BJ (cell line): ENCODE results near the gene SLC17A3. TPM values are rescaled to one million over a fixed set of nuclear protein-coding genes. Genes with fewer than 3 reads are reported as not detected.

Source experiments
- CTCF ChIA-PET: fragments of 350-600 bp; formaldehyde crosslinking; extraction: SDS; loops from one replicate; lab custom pipeline; 2021; ENCODE audit warnings: antibody characterized with exemption, inconsistent platforms; lab: Yijun Ruan, JAX
- POLR2A ChIA-PET: fragments of 300-600 bp; sonication (Branson Sonifier 250); formaldehyde crosslinking; extraction: SDS; loops from one replicate; lab custom pipeline; 2021; ENCODE audit warnings: antibody characterized with exemption; lab: Charles Lee
- DNase-seq: peaks from one replicate; pipeline ENCODE4 v3.0.0-alpha.2; 2011; ENCODE audit warnings: low read depth
- H3K27me3 ChIP-seq: 2 replicates; pipeline ENCODE4 v1.6.0; 2011; ENCODE audit warnings: low read length; ENCODE audit not compliant: control insufficient read depth, insufficient read depth
- H3K36me3 ChIP-seq: 2 replicates; pipeline ENCODE4 v1.5.1; 2011; ENCODE audit warnings: low read length; ENCODE audit not compliant: control insufficient read depth, insufficient read depth
- H3K4me3 ChIP-seq: 2 replicates; pipeline ENCODE4 v1.5.1; 2011; ENCODE audit warnings: low read depth, mild to moderate bottlenecking, control low read depth, low read length
- polyA plus RNA-seq: library from polyadenylated mRNA; depleted of rRNA; stranded (reverse); fragments of >200 nt; gene quantifications from 2 replicates; pipeline ENCODE4 v1.2.3, GENCODE V29; 2011
- TF ChIP-seq, protein P1 (sequence below): IDR thresholded peaks from 2 replicates; pipeline ENCODE4 v1.5.1; 2011; ENCODE audit warnings: low read depth, mild to moderate bottlenecking, control low read depth, inconsistent platforms, low read length, moderate library complexity; ENCODE audit not compliant: insufficient read depth

Gene SLC17A3
- polyA plus RNA-seq, 1 experiment, result not detected

DNA sequence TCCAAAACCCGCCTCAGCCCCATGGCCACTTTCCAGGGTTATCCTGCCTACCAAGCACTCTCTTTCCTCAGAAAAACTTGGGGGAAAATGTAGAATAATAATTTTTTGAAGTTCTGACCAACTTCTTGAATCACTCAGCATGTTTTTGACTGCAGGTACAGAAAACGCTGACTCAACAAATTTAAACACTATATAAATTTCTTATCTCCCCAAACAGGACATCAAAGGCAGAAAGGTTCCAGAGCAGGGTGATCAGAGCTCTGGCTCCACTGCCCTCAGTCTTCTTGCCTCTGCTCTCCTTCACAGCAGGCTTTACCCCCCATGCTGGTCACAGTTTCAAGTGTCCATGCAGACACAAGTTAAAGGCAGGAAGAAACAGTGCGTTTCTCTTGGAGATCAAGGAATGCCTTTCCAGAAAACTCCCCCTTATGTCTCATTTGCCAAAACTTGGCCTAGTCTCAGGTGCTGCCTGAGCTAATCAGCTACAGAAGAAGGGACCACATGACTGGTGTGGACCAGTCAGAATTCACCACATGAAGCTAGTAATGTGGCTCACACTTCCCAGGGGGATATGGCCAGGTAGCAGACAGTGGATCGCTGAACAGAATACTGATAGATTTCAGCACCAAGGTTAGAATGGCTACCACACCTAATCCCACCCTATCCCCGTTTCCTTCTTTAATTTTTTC is 24.4 kb upstream of the SLC17A3 start:
- DNase-seq, result no peak
- TF ChIP-seq, protein P1, sequence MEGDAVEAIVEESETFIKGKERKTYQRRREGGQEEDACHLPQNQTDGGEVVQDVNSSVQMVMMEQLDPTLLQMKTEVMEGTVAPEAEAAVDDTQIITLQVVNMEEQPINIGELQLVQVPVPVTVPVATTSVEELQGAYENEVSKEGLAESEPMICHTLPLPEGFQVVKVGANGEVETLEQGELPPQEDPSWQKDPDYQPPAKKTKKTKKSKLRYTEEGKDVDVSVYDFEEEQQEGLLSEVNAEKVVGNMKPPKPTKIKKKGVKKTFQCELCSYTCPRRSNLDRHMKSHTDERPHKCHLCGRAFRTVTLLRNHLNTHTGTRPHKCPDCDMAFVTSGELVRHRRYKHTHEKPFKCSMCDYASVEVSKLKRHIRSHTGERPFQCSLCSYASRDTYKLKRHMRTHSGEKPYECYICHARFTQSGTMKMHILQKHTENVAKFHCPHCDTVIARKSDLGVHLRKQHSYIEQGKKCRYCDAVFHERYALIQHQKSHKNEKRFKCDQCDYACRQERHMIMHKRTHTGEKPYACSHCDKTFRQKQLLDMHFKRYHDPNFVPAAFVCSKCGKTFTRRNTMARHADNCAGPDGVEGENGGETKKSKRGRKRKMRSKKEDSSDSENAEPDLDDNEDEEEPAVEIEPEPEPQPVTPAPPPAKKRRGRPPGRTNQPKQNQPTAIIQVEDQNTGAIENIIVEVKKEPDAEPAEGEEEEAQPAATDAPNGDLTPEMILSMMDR, result no peak
- Histone ChIP-seq H3K4me3 (no peak overlapping the region), H3K27me3 (no peaks in the 10 kb centered on the region), H3K36me3 (no peaks in the 10 kb centered on the region)
- ChIA-PET CTCF (interaction anchor here (0.6 to 3.5 kb wide), 5 partner anchors 8 to 77 kb away, joined by 3 to 13 read pairs (median 4); no protein-coding TSS in a partner anchor), POLR2A (interaction anchor here (0.6 kb wide), 1 partner anchor 129 kb away, joined by 5 read pairs; a partner anchor contains a TSS)

DNA sequence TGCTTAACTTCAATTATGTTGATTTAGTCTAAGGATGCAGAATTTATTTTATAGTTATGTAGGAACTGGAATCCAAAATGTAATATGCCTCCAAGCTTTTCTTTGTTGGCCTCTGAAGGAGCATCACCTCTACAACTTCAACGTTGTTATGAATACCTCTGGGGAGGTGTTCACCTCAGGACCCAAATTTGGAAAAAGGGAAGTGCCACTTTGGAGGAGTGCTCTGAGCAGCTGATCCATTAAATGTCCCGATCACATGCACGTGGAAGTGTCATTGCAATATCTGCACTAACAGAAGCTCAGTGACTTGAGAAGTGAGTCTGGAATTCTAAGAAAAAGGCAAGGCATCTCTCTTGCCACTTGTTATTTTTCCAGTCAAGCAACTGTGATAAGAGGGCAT is 22.2 kb upstream of the SLC17A3 start:
- TF ChIP-seq, protein P1, result no peak

DNA sequence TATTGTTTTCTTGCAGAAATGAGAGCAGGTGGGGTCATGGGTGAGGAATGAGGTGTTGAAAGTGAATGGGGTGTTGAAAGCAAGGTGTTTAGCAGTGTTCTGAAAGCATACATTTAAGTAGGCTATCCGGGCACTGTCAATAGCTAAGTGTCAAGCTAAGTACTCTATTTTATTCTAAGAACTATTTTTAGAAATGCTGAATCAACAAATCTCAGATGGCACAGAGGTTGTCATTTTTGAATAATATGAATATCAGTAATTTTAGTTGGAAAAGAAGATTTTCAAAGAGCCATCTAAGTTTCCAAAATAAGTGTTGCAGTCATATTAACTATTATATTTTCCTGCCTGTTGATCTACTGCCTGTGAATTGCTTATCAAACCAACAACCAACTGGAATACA is 21.7 kb upstream of the SLC17A3 start:
- POLR2A ChIA-PET, result no interaction called here
- CTCF ChIA-PET, result interaction anchor here (0.6 to 1.2 kb wide), 3 partner anchors 14 to 1608 kb away, joined by 3 to 4 read pairs (median 3); no protein-coding TSS in a partner anchor

More for the DNA sequence above, 22.2 kb upstream of the SLC17A3 start:
- Histone ChIP-seq H3K36me3 (no peaks in the 10 kb centered on the region), H3K4me3 (no peak overlapping the region), H3K27me3 (no peaks in the 10 kb centered on the region; the same call in 1 of the 2 replicates)
- DNase-seq, result no peak
- CTCF ChIA-PET, result interaction anchor here (0.6 to 1.2 kb wide), 3 partner anchors 14 to 1608 kb away, joined by 3 to 4 read pairs (median 3); no protein-coding TSS in a partner anchor
- POLR2A ChIA-PET, result no interaction called here

DNA sequence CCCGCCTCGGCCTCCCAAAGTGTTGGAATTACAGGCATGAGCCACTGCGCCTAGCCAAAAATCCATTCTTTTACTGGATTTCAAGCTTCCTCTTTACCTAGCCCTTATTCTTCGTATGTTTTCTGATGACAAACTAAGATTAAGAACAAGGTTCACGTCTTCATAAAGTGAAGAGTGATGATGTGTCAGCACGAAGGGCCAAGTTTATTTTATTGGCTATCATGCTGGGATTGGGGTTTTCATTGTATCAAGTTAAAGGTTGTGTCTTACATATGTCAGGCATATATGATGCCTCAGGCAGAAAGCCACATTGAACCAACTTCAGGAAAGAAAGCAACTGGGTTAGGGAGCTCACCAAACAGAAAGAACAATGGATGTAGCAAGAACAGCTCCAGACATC is 19.7 kb upstream of the SLC17A3 start:
- no peaks in the 10 kb centered on the region for H3K36me3 ChIP-seq
- POLR2A ChIA-PET, result no interaction called here
- TF ChIP-seq, protein P1, result no peak
- no peaks in the 10 kb centered on the region; the same call in 1 of the 2 replicates for H3K27me3 ChIP-seq
- no peak for DNase-seq
- no peak overlapping the region for H3K4me3 ChIP-seq
- CTCF ChIA-PET, result interaction anchor here (1.0 to 5.4 kb wide), 2 partner anchors 99 to 106 kb away, joined by 3 to 31 read pairs; no protein-coding TSS in a partner anchor

More for the DNA sequence above, 21.7 kb upstream of the SLC17A3 start:
- TF ChIP-seq, protein P1, result no peak
- H3K36me3 ChIP-seq, result no peaks in the 10 kb centered on the region
- no peak for DNase-seq
- H3K27me3 ChIP-seq, result no peaks in the 10 kb centered on the region; the same call in 1 of the 2 replicates
- H3K4me3 ChIP-seq, result no peak overlapping the region

DNA sequence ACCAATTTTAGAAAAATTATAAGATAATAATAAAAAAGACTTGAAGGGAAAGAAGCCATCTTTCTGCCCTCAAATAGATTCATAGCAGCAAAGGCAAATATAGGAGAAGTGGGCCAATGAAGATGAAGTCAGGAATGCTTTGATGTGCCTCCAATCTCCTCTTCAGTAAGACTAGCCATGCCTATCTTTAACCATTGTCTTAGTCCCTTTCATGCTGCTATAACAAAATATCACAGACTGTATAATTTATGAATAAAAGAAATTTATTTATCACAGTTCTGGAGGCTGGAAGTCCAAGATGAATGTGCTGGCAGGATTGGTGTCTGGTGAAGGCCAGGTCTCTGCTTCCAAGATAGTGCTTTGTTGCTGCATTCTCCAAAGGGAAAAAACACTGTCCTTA is 18.8 kb upstream of the SLC17A3 start:
- Histone ChIP-seq H3K27me3 (no peaks in the 10 kb centered on the region; the same call in 1 of the 2 replicates), H3K4me3 (no peak overlapping the region), H3K36me3 (no peaks in the 10 kb centered on the region)
- TF ChIP-seq, protein P1, result no peak
- ChIA-PET CTCF (interaction anchor here (1.0 to 5.4 kb wide), 3 partner anchors 100 to 173 kb away, joined by 3 to 31 read pairs (median 5); no protein-coding TSS in a partner anchor), POLR2A (interaction anchor here (0.6 kb wide), 1 partner anchor 120 kb away, joined by 5 read pairs; no protein-coding TSS in a partner anchor)
- no peak for DNase-seq
